GM21528 (cell line): ENCODE results near the gene MEAF6.
"Not testable (repeated sequence)": the region's sequence is repeated elsewhere in the genome, so short reads cannot be mapped to it uniquely, and the experiment has no call there.

Experiments
- ATAC-seq: cut with Tn5 transposase; IDR thresholded peaks from one replicate; pipeline ENCODE4 v1.9.1; 2021; ENCODE audit warnings: mild to moderate bottlenecking, moderate library complexity; ENCODE audit not compliant: unreplicated experiment, low FRiP score

The MEAF6 gene

DNA sequence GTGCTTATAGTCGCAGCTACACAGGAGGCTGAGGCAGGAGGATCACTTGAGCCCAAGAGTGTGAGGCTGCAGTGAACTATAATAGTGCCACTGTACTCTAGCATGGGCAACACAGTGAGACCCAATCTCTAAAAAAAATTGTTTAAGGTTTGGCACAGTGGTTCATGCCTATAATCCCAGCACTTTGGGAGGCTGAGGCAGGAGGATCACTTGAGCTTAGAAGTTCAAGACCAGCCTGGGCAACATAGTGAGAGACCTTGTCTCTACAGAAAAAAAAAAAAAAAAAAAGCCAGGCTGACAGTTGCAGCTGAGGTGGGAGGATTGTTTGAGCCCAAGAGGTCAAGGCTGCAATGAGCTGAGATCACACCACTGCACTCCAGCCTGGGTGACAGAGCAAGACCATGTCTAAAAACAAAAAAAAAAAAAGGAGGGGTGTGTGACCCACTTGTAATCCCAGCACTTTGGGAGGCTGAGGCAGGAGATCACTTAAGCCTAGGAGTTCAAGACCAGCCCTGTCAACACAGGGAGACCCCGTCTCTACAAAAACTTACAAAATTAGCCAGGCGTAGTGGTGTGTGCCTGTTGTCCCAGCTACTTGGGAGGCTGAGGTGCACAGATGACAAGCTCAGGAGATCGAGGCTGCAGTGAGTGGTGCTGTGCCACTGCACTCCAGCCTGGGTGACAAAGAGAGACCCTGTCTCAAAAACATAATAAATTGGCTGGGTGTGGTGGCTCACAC is 18.0 kb upstream of the MEAF6 start:
- not testable (repeated sequence) for ATAC-seq

GRCh38 chr1:37529888-37530287 is 15.3 kb upstream of the MEAF6 start:
- ATAC-seq: not testable (repeated sequence)

DNA sequence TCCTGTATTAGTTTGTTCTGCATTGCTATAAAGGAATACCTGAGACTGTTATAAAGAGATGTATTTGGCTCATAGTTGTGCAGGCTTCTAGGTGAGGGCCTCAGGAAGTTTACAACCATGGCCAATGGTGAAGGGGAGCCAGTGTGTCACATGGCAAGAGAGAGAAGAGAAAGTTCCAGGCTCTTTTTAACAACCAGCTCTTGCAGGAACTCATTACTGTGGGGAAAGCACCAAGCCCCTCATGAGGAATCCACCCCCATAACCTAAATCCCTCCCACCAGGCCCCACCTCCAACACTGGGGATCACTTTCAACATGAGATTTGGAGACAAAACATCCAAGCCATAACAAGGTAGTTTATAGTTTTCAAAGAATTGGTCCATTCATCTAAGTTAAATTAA is 5.0 kb upstream of the MEAF6 start:
- ATAC-seq: no peak

- ATAC-seq: not testable (repeated sequence)
These were observed 4.4 kb upstream of the MEAF6 start for GRCh38 chr1:37518929-37519328.

DNA sequence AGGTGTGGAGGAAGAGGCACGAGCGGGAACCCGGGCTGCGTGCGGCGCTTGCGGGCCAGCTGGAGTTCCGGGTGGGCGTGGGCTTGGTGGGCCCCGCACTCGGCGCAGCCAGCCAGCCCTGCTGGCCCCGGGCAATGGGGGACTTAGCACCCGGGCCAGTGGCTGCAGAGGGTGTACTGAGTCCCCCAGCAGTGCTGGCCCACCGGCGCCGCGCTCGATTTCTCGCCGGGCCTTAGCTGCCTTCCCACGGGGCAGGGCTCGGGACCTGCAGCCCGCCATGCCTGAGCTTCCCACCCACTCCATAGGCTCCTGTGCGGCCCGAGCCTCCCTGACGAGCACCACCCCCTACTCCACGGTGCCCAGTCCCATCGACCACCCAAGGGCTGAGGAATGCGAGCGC is 3.7 kb upstream of the MEAF6 start:
- not testable (repeated sequence) for ATAC-seq

DNA sequence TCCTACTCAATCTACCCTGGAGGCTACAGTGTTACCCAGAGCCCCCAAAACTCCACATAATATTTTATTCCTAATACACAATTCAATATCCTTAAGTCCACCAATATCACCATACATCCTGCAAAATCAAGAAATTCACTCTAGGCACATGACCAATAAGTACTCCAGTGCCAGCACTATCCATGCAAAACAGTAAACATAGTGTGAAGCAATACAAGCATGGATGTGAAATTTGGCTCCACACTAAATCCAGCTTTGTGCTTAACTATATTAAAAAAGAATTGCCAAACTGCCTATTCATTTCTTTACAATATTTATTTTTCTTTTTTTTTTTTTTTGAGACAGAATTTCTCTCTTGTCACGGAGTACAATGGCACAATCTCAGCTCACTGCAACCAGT is 3.0 kb upstream of the MEAF6 start:
- ATAC-seq: no peak

GRCh38 chr1:37515185-37516034 is 844 bp upstream of the MEAF6 start:
- no peak for ATAC-seq

DNA sequence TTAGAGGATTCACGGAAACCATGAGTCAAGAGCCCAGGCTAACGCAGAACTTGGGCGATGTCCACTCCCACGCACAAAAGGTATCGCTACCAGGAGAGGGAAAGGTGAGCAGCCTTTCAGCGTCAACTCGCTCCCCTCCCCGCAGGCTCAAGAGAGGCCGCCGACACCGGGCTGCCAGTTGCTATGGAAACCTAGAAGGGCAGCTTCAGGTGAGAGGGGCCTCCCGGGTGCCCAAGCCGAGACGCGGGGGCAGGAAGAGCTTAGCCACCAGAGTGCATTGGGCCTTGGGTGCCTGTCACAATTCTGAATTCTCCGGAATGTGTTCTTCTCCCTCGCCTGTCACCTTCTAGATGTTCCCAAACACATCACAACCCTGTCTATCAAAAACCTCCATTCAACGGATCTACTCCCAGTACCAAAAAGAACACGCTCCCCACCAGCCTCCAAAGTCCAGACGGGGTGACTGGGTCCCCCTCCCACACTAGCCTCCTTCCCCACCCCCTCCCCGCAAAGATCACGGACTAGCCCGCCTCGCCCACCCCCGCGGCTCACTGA is 694 bp downstream of the MEAF6 start:
- ATAC-seq: peak; percentile 23

GRCh38 chr1:37509181-37509580 is 5.4 kb downstream of the MEAF6 start:
- no peak for ATAC-seq

GRCh38 chr1:37506740-37507139 is 7.8 kb downstream of the MEAF6 start:
- ATAC-seq: no peak

GRCh38 chr1:37502791-37503190 is 11.8 kb downstream of the MEAF6 start:
- ATAC-seq: not testable (repeated sequence)

DNA sequence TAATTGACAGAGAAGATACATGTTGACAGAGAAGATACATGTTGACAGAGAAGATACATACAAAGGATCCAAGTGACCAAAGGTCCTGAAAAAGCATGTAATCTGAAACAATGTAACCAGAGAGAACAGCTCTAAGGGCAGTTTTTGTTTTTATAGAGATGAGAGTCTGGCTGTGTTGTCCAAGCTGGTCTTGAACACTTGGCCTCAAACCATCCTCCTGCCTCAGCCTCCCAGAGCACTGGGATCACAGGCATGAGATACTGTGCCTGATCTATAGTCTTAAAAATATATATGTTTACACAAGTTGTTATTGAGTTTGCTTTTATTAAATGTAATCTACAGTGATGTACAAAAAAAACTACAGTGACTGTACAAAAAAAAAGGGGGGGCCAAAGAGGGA is 12.5 kb downstream of the MEAF6 start:
- ATAC-seq: no peak

GRCh38 chr1:37501661-37502060 is 12.9 kb downstream of the MEAF6 start:
- ATAC-seq: no peak

- no peak for ATAC-seq
These were observed 15.5 kb downstream of the MEAF6 start for GRCh38 chr1:37498872-37499617.

GRCh38 chr1:37497832-37498231 is 16.7 kb downstream of the MEAF6 start:
- ATAC-seq: no peak

DNA sequence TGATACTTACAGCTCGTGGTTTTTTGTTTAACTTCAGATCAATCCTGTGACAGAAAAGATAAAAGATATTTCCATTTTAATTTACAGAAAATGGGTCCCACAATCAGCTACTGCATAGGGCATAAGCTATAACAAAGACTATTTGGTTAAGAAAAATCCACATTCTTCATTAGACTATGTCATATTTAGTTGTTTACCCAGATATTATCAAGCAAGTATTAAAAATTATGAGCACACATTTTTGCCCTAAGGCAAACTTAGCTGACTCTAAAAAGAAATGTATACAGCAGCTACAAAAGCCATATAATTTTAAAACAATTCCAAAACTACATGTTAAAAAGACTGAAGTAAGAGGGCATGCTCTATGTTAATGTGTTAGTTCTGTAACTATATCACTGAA is 18.7 kb downstream of the MEAF6 start:
- ATAC-seq: no peak

- ATAC-seq: no peak
These were observed 21.0 kb downstream of the MEAF6 start for GRCh38 chr1:37493336-37494098.

GRCh38 chr1:37487619-37487984 is 27.0 kb downstream of the MEAF6 start:
- no peak for ATAC-seq

DNA sequence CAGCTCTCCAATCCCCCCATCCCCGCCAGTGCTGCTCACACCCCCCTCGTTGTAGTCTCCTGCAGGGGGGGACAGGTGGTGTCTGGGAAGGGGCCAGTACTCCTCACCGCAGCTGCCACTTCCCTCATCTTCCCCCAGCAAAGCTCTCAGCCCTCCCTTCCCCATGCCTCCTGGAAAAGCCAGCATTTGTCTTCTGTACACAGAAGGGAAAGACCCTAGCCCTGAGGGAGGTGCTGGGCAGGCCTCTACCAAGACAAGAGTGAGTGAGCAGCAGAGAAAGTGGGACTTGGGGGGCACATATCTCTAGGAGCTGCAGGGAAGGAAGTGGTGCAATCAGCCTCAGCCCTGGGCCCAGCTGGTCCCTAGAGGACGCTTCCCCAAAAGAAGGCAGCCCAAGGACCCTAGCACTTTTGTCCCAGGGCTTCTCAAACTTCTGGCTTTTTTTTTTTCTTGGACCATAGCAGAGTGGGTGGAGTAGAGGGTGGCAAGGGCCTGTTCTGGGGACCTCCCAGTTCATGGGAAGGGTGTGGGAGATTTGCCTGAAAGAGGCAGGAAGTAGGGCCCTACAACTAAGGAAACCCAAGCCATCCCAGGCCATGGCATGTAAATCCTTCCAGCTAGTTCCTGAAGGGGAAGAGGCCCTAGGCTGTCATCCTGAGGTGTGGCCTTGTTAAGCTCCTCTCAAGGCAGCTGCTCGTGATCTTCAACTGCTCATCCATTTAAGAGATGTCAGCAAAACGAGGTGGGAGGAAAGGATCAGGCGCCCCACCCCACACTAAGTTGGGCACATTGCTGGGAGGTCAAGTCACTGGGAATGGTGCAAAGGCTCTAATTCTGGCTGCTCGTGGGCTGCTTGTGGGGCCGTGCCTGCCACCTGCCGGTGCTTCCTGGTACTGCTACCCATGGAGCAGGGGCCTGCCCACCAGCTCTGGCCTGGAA is 27.6 kb downstream of the MEAF6 start:
- ATAC-seq: no peak
